NCI-H1048 (cell line): ENCODE data around the gene VCAM1.
"Not testable (repeated sequence)": the region's sequence is repeated elsewhere in the genome, so short reads cannot be mapped to it uniquely, and the experiment has no call there.

Experiments used
- DNase-seq: peaks from one replicate; lab custom pipeline; 2025; lab: John Stamatoyannopoulos, UW

The VCAM1 gene

GRCh38 chr1:100780814-100781213 lies 61.3 kb downstream of the VCAM1 start:
- DNase-seq, result peak; percentile 30

GRCh38 chr1:100781728-100782127 lies 62.2 kb downstream of the VCAM1 start:
- DNase-seq, result not testable (repeated sequence)

- no peak for DNase-seq
Measured at GRCh38 chr1:100782473-100783039, 63.0 kb downstream of the VCAM1 start.

- DNase-seq, result no peak
Measured at GRCh38 chr1:100785470-100786052, 66.0 kb downstream of the VCAM1 start.

- DNase-seq, result no peak
Measured at GRCh38 chr1:100786870-100787269, 67.3 kb downstream of the VCAM1 start.
